ENCODE data around the gene KIF27.
"Not testable (repeated sequence)": the region's sequence is repeated elsewhere in the genome, so short reads cannot be mapped to it uniquely, and the experiment has no call there.

KIF27 gene

DNA sequence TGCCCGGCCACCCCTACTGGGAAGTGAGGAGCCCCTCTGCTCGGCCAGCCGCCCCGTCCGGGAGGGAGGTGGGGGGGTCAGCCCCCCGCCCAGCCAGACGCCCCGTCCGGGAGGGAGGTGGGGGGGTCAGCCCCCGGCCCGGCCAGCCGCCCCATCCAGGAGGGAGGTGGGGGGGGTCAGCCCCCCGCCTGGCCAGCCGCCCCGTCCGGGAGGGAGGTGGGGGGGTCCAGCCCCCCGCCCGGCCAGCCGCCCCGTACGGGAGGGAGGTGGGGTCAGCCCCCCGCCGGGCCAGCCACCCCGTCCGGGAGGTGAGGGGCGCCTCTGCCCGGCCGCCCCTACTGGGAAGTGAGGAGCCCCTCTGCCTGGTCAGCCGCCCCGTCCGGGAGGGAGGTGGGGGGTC is 116.8 kb downstream of the KIF27 start:
- DNase-seq = not testable (repeated sequence)

DNA sequence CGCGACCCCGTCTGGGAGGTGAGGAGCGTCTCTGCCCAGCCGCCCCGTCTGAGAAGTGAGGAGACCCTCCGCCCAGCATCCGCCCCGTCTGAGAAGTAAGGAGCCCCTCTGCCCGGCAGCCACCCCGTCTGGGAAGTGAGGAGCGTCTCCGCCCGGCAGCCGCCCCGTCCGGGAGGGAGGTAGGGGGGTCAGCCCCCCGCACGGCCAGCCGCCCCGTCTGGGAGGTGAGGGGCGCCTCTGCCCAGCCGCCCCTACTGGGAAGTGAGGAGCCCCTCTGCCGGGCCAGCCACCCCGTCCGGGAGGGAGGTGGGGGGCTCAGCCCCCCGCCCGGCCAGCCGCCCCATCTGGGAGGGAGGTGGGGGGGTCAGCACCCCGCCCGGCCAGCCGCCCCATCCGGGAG is 117.3 kb downstream of the KIF27 start:
- not testable (repeated sequence) for DNase-seq

DNA sequence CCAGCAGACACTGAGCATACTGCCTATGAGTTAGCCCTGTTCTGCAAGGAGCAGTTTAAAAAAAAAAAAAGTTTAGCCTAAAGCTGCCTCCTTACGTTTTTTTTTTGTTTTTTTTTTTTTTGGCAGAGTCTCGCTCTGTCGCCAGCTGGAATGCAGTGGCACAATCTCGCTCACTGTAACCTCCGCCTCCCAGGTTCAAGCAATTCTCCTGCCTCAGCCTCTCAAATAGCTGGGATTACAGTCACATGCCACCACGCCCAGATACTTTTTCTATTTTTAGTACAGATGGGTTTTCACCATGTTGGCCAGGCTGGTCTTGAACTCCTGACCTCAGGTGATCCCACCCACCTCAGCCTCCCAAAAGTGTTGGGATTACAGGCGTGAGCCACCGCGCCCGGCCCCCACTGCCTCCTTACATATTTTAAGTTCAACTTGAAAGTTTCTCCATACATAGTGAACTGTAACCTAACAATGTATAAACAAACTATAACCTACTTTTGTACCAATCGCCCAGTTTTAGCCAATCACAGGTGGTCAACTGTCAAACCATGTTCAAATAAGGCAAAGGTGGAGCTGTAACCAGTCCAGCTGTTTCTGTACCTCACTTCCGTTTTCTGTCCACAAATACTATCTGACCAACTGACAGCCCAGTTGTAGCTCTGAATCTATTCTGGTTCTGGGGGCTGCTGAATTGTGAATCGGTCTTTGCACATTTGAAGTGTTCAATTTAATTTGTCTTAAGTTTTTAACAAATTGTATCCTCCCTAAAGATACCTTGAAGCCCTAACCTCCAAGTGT is 120.8 kb downstream of the KIF27 start:
- DNase-seq = no peak

DNA sequence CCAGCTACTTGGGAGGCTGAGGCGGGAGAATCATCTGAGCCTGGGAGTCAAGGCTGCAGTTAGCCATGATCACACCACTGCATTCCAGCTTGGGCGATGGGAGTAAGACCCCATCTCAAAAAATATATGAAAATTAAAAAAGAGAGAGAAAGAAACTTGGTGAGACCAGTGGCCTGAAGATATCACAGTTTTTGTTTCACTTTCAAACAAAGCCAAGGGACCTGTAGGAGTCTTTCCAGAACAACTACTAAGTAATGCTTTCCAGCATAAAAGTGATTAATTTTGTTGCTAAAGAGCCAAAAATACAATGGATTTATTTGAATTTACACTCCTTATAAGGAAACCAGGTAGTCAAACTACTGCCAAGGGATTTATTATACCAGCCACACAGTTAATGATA is 127.2 kb downstream of the KIF27 start:
- no peak for DNase-seq

DNA sequence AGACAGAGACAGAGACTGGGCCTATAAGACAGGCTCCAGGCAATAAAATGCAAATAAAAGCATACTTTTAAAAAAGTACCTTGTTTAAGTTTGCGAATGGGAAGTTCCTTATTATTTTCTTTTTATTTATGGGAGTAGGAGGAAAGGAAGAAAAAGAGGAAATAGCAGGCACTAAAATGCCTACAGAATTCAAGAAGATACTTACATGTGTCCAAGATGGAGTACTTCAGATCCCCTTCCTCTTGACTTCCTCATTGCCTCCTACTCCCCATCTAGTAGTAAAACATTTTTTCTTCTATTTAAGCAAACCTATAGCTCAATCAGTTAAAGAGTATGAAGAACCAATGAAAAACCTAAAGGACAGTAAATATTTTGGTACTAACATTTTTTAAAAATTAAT is 128.5 kb downstream of the KIF27 start:
- no peak for DNase-seq
